HepG2 (cell line): ENCODE measurements around the gene SLCO4A1.

ENCODE experiments used
- CBX2 ChIP-seq, 2 experiments: fragments of 200-600 bp in 1 of 2; sonication (generic); formaldehyde crosslinking in 1 of 2; IDR thresholded peaks; 2 replicates each; pipeline versions ENCODE4 v1.7.0 to v1.8.1; 2018 to 2022; ENCODE audit warnings: low read depth in 2 of 2, low read length in 1 of 2, mild to moderate bottlenecking in 1 of 2, missing genetic modification reagents in 1 of 2
- EEA1 ChIP-seq: sonication (generic); formaldehyde crosslinking; IDR thresholded peaks from 2 replicates; pipeline ENCODE4 v1.5.1; 2020; ENCODE audit warnings: mild to moderate bottlenecking, missing genetic modification reagents, borderline replicate concordance
- HNRNPK ChIP-seq: fragments of 200-400 bp; formaldehyde crosslinking; IDR thresholded peaks from 2 replicates; pipeline ENCODE4 v1.6.1; 2018; ENCODE audit warnings: low read length, low read depth, moderate library complexity, mild to moderate bottlenecking; ENCODE audit not compliant: poor library complexity, severe bottlenecking
- HNRNPL ChIP-seq: fragments of 200-400 bp; formaldehyde crosslinking; IDR thresholded peaks from 2 replicates; pipeline ENCODE4 v1.6.1; 2017; ENCODE audit warnings: mild to moderate bottlenecking, low read depth, low read length
- POLR2AphosphoS5 ChIP-seq: IDR thresholded peaks from 2 replicates; pipeline ENCODE4 v1.6.1; 2012; ENCODE audit warnings: low read depth, low read length
- SOX6 ChIP-seq, 2 experiments: fragments of 450-650 bp in 1 of 2; sonication (generic) in 1 of 2; formaldehyde crosslinking in 1 of 2; IDR thresholded peaks; 2 replicates each; pipeline versions ENCODE4 v1.4.0 to v1.6.1; 2017 to 2020; ENCODE audit warnings: antibody characterized with exemption in 1 of 2, mild to moderate bottlenecking in 1 of 2, missing genetic modification reagents in 1 of 2
- SP1 ChIP-seq, 2 experiments: fragments of 450-650 bp in 1 of 2; sonication (generic) in 1 of 2; formaldehyde crosslinking in 1 of 2; IDR thresholded peaks; 2 replicates each; pipeline versions ENCODE4 v1.4.0 to v1.6.1; 2016 to 2020; ENCODE audit warnings: missing genetic modification reagents in 1 of 2
- XRCC5 ChIP-seq: fragments of 200-400 bp; formaldehyde crosslinking; optimal IDR thresholded peaks from 2 replicates; pipeline ENCODE3; 2017; ENCODE audit warnings: mild to moderate bottlenecking, low read length
- ZNF24 ChIP-seq: fragments of 450-650 bp; IDR thresholded peaks from 2 replicates; pipeline ENCODE4 v1.6.1; 2017; ENCODE audit warnings: antibody characterized with exemption, mild to moderate bottlenecking
- ZNF296 ChIP-seq: sonication (generic); formaldehyde crosslinking; conservative IDR thresholded peaks from 2 replicates; pipeline ENCODE4 v1.5.0; 2020; ENCODE audit warnings: mild to moderate bottlenecking, missing genetic modification reagents
- TF ChIP-seq, protein P1 (sequence below): sonication (generic); formaldehyde crosslinking; IDR thresholded peaks from 2 replicates; pipeline ENCODE4 v1.5.0; 2020; ENCODE audit warnings: mild to moderate bottlenecking, missing genetic modification reagents, moderate library complexity
- TF ChIP-seq, protein P2 (sequence below), 2 experiments: sonication (generic) in 1 of 2; formaldehyde crosslinking in 1 of 2; IDR thresholded peaks; 2 replicates each; pipeline versions ENCODE4 v1.5.1 to v1.6.1; 2011 to 2020; ENCODE audit warnings: borderline replicate concordance in 1 of 2, low read depth in 1 of 2, low read length in 1 of 2, mild to moderate bottlenecking in 1 of 2, missing genetic modification reagents in 1 of 2, moderate library complexity in 1 of 2
- TF ChIP-seq, protein P3 (sequence below): sonication (generic); formaldehyde crosslinking; IDR thresholded peaks from 2 replicates; pipeline ENCODE4 v1.4.0; 2020; ENCODE audit warnings: missing genetic modification reagents, borderline replicate concordance

DNA sequence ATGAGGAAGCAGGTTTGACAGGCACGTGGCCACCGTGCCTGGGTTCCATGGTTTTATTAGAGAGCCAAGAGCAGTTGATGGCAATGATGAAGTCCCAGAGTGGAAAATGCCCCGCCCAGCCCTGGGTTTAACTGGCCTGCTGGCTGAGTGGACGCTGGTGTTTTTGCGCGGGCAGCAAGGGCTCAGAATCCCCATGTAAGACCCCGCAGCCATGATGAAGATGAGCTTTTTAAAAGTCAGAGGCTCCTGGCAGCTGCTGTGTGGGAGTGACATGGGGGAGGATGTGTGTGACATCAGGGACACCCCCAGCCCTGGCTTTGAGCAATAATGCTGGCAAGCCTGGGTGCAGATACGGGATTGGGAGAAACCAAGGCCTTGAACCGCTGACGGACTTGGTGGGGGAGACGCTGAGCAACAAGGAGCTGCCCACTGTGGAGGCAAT lies 33.0 kb upstream of the SLCO4A1 start:
- TF ChIP-seq SOX6 (IDR thresholded peaks at IDR 0.05) (no peak), SOX6 (CRISPR knock-in tag; IDR thresholded peaks at IDR 0.05) (no peak), POLR2AphosphoS5 (no peak), XRCC5 (no peak), HNRNPK (no peak), CBX2 (IDR thresholded peaks at IDR 0.05; ENCODE audit: low read depth, low read length) (no peak), CBX2 (CRISPR knock-in tag; IDR thresholded peaks at IDR 0.05; ENCODE audit: low read depth) (no peak), ZNF24 (no peak), ZNF296 (no peak), SP1 (IDR thresholded peaks at IDR 0.05) (no peak), SP1 (CRISPR knock-in tag; IDR thresholded peaks at IDR 0.05) (no peak), HNRNPL (no peak), EEA1 (CRISPR knock-in tag) (no peak)
- TF ChIP-seq, protein P1, sequence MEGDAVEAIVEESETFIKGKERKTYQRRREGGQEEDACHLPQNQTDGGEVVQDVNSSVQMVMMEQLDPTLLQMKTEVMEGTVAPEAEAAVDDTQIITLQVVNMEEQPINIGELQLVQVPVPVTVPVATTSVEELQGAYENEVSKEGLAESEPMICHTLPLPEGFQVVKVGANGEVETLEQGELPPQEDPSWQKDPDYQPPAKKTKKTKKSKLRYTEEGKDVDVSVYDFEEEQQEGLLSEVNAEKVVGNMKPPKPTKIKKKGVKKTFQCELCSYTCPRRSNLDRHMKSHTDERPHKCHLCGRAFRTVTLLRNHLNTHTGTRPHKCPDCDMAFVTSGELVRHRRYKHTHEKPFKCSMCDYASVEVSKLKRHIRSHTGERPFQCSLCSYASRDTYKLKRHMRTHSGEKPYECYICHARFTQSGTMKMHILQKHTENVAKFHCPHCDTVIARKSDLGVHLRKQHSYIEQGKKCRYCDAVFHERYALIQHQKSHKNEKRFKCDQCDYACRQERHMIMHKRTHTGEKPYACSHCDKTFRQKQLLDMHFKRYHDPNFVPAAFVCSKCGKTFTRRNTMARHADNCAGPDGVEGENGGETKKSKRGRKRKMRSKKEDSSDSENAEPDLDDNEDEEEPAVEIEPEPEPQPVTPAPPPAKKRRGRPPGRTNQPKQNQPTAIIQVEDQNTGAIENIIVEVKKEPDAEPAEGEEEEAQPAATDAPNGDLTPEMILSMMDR (CRISPR knock-in tag) = no peak
- TF ChIP-seq, protein P2, sequence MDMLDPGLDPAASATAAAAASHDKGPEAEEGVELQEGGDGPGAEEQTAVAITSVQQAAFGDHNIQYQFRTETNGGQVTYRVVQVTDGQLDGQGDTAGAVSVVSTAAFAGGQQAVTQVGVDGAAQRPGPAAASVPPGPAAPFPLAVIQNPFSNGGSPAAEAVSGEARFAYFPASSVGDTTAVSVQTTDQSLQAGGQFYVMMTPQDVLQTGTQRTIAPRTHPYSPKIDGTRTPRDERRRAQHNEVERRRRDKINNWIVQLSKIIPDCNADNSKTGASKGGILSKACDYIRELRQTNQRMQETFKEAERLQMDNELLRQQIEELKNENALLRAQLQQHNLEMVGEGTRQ (IDR thresholded peaks at IDR 0.05; ENCODE audit: low read depth, low read length) = no peak
- TF ChIP-seq, protein P2 (CRISPR knock-in tag; IDR thresholded peaks at IDR 0.05; ENCODE audit: borderline replicate concordance) = no peak
- TF ChIP-seq, protein P3, sequence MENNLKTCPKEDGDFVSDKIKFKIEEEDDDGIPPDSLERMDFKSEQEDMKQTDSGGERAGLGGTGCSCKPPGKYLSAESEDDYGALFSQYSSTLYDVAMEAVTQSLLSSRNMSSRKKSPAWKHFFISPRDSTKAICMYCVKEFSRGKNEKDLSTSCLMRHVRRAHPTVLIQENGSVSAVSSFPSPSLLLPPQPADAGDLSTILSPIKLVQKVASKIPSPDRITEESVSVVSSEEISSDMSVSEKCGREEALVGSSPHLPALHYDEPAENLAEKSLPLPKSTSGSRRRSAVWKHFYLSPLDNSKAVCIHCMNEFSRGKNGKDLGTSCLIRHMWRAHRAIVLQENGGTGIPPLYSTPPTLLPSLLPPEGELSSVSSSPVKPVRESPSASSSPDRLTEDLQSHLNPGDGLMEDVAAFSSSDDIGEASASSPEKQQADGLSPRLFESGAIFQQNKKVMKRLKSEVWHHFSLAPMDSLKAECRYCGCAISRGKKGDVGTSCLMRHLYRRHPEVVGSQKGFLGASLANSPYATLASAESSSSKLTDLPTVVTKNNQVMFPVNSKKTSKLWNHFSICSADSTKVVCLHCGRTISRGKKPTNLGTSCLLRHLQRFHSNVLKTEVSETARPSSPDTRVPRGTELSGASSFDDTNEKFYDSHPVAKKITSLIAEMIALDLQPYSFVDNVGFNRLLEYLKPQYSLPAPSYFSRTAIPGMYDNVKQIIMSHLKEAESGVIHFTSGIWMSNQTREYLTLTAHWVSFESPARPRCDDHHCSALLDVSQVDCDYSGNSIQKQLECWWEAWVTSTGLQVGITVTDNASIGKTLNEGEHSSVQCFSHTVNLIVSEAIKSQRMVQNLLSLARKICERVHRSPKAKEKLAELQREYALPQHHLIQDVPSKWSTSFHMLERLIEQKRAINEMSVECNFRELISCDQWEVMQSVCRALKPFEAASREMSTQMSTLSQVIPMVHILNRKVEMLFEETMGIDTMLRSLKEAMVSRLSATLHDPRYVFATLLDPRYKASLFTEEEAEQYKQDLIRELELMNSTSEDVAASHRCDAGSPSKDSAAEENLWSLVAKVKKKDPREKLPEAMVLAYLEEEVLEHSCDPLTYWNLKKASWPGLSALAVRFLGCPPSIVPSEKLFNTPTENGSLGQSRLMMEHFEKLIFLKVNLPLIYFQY = no peak
